HepG2 (cell line): ENCODE measurements around the gene KDM1B. TPM values are rescaled to one million over a fixed set of nuclear protein-coding genes. Genes with fewer than 3 reads are reported as not detected.

ENCODE experiments used
- AGO2 ChIP-seq: fragments of 200-400 bp; formaldehyde crosslinking; optimal IDR thresholded peaks from 2 replicates; pipeline ENCODE3; 2017; ENCODE audit warnings: mild to moderate bottlenecking, low read depth, low read length, moderate library complexity
- CBFB ChIP-seq: sonication (generic); formaldehyde crosslinking; IDR thresholded peaks from 2 replicates; pipeline ENCODE4 v1.4.0; 2020; ENCODE audit warnings: missing genetic modification reagents
- CBX5 ChIP-seq: sonication (generic); formaldehyde crosslinking; IDR thresholded peaks from 2 replicates; pipeline ENCODE4 v1.4.0; 2020; ENCODE audit warnings: missing genetic modification reagents, borderline replicate concordance
- HNRNPL ChIP-seq: fragments of 200-400 bp; formaldehyde crosslinking; IDR thresholded peaks from 2 replicates; pipeline ENCODE4 v1.6.1; 2017; ENCODE audit warnings: mild to moderate bottlenecking, low read depth, low read length
- NFE2 ChIP-seq: sonication (generic); formaldehyde crosslinking; IDR thresholded peaks from 2 replicates; pipeline ENCODE4 v1.4.0; 2020; ENCODE audit warnings: missing genetic modification reagents
- NFRKB ChIP-seq: fragments of 450-650 bp; IDR thresholded peaks from 2 replicates; pipeline ENCODE4 v1.6.1; 2017
- SNRNP70 ChIP-seq: fragments of 200-400 bp; formaldehyde crosslinking; IDR thresholded peaks from 2 replicates; pipeline ENCODE4 v1.6.1; 2017; ENCODE audit warnings: mild to moderate bottlenecking, low read depth, low read length, moderate library complexity
- SP1 ChIP-seq, 2 experiments: fragments of 450-650 bp in 1 of 2; sonication (generic) in 1 of 2; formaldehyde crosslinking in 1 of 2; IDR thresholded peaks; 2 replicates each; pipeline versions ENCODE4 v1.4.0 to v1.6.1; 2016 to 2020; ENCODE audit warnings: missing genetic modification reagents in 1 of 2
- TBL1XR1 ChIP-seq: fragments of 150-350 bp; IDR thresholded peaks from 2 replicates; pipeline ENCODE4 v1.6.1; 2014; ENCODE audit warnings: borderline replicate concordance, low read length; ENCODE audit not compliant: partially characterized antibody
- ZBTB42 ChIP-seq: sonication (generic); formaldehyde crosslinking; IDR thresholded peaks from 2 replicates; pipeline ENCODE4 v1.5.0; 2020; ENCODE audit warnings: mild to moderate bottlenecking, missing genetic modification reagents
- ZNF264 ChIP-seq: sonication (generic); formaldehyde crosslinking; IDR thresholded peaks from 2 replicates; pipeline ENCODE4 v1.4.0; 2020; ENCODE audit warnings: missing genetic modification reagents
- ZNF382 ChIP-seq: sonication (generic); formaldehyde crosslinking; IDR thresholded peaks from 2 replicates; pipeline ENCODE4 v1.5.0; 2020; ENCODE audit warnings: missing genetic modification reagents, mild to moderate bottlenecking, borderline replicate concordance
- ZNF670 ChIP-seq: sonication (generic); formaldehyde crosslinking; IDR thresholded peaks from 2 replicates; pipeline ENCODE4 v1.8.0; 2022; ENCODE audit warnings: mild to moderate bottlenecking, missing genetic modification reagents, borderline replicate concordance
- ZNF792 ChIP-seq: IDR thresholded peaks from 2 replicates; pipeline ENCODE4 v1.6.1; 2016
- polyA plus RNA-seq, 8 experiments: library from polyadenylated mRNA; depleted of rRNA in 3 of 8; stranded (reverse) in 7 of 8; unstranded in 1 of 8; fragments of >200 nt; fragmentation: Illumina TruSeq in 4 of 8; extraction: Trizol in 4 of 8; gene quantifications; 2 replicates each; pipeline versions ENCODE4 v1.2.1 to v1.2.3, GENCODE V29; 2011 to 2016; ENCODE audit warnings: low read depth in 4 of 8, missing spikeins in 1 of 8, mixed read lengths in 1 of 8; ENCODE audit not compliant: insufficient read depth in 1 of 8
- total RNA-seq, 5 experiments: library from RNA; depleted of rRNA; stranded (reverse); fragments of >200 nt; fragmentation: Illumina TruSeq; extraction: Trizol; gene quantifications; 2 replicates each; pipeline ENCODE4 v1.2.3, GENCODE V29; 2016; ENCODE audit warnings: low read depth in 1 of 5
- TF ChIP-seq, protein P1 (sequence below): sonication (generic); formaldehyde crosslinking; IDR thresholded peaks from 2 replicates; pipeline ENCODE4 v1.8.0; 2022; ENCODE audit warnings: missing genetic modification reagents, mild to moderate bottlenecking, moderate library complexity, borderline replicate concordance
- TF ChIP-seq, protein P2 (sequence below): sonication (generic); formaldehyde crosslinking; conservative IDR thresholded peaks from 2 replicates; pipeline ENCODE4 v1.8.0; 2022; ENCODE audit warnings: mild to moderate bottlenecking, moderate library complexity, missing genetic modification reagents
- TF ChIP-seq, protein P3 (sequence below): sonication (generic); formaldehyde crosslinking; IDR thresholded peaks from 2 replicates; pipeline ENCODE4 v1.4.0; 2020; ENCODE audit warnings: mild to moderate bottlenecking, missing genetic modification reagents
- TF ChIP-seq, protein P4 (sequence below): sonication (generic); formaldehyde crosslinking; IDR thresholded peaks from 2 replicates; pipeline ENCODE4 v1.4.0; 2020; ENCODE audit warnings: missing genetic modification reagents, low read depth, mild to moderate bottlenecking, borderline replicate concordance
- TF ChIP-seq, protein P5 (sequence below): sonication (generic); formaldehyde crosslinking; IDR thresholded peaks from 2 replicates; pipeline ENCODE4 v1.8.0; 2022; ENCODE audit warnings: mild to moderate bottlenecking, missing genetic modification reagents, moderate library complexity
- TF ChIP-seq, protein P6 (sequence below): sonication (generic); formaldehyde crosslinking; IDR thresholded peaks from 2 replicates; pipeline ENCODE4 v1.4.0; 2020; ENCODE audit warnings: missing genetic modification reagents
- TF ChIP-seq, protein P7 (sequence below): sonication (generic); formaldehyde crosslinking; IDR thresholded peaks from 2 replicates; pipeline ENCODE4 v1.5.0; 2020; ENCODE audit warnings: missing genetic modification reagents

KDM1B gene
- total and polyA plus RNA-seq, 2 of the 13 experiments (the other 11 are each of a cell fraction or from before 2014, with no cell fraction given), result 9.8 to 13.2 TPM

DNA sequence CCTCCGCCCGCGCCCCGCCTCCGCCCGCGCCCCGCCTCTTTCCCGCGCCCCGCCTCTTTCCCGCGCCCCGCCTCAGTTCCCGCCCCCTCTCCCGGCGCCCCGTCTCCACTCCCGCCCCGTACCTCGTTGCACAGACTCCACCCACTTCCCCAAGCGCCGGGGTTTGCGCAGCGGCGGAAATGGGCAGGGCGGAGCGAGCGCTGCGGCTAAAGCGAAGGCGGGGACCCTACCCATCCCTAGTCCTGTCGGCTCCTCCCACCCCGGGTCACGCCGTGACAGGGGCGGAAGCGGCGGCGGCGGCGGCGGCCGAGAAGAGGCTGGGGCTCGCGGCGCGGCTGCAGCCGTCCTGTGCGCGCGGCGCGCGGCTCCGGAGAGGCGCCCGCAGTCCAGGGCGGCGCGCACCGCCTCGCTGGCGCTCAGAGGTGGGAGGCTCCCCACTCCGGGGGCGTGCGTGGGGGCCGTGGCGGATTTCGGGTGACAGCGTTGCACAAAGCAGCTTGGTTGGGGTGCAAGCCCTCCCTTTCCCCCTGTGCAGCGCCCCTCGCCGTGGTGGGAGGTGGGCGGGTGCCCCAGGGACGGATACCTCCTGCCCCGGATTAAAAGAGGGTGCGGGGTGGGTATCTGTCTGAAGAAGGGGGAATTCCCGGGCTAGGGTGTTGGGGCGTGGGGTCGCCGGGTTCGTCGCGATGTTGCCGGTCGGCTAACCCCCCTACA is at the start of gene KDM1B (continued):
- TF ChIP-seq, protein P1, sequence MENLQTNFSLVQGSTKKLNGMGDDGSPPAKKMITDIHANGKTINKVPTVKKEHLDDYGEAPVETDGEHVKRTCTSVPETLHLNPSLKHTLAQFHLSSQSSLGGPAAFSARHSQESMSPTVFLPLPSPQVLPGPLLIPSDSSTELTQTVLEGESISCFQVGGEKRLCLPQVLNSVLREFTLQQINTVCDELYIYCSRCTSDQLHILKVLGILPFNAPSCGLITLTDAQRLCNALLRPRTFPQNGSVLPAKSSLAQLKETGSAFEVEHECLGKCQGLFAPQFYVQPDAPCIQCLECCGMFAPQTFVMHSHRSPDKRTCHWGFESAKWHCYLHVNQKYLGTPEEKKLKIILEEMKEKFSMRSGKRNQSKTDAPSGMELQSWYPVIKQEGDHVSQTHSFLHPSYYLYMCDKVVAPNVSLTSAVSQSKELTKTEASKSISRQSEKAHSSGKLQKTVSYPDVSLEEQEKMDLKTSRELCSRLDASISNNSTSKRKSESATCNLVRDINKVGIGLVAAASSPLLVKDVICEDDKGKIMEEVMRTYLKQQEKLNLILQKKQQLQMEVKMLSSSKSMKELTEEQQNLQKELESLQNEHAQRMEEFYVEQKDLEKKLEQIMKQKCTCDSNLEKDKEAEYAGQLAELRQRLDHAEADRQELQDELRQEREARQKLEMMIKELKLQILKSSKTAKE (CRISPR knock-in tag), result peak; percentile 73
- TF ChIP-seq, protein P2, sequence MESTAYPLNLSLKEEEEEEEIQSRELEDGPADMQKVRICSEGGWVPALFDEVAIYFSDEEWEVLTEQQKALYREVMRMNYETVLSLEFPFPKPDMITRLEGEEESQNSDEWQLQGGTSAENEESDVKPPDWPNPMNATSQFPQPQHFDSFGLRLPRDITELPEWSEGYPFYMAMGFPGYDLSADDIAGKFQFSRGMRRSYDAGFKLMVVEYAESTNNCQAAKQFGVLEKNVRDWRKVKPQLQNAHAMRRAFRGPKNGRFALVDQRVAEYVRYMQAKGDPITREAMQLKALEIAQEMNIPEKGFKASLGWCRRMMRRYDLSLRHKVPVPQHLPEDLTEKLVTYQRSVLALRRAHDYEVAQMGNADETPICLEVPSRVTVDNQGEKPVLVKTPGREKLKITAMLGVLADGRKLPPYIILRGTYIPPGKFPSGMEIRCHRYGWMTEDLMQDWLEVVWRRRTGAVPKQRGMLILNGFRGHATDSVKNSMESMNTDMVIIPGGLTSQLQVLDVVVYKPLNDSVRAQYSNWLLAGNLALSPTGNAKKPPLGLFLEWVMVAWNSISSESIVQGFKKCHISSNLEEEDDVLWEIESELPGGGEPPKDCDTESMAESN (CRISPR knock-in tag), result no peak
- TF ChIP-seq ZNF670 (no peak), CBFB (CRISPR knock-in tag) (0 out of 2 replicates have a peak, but pooled peaks have one; percentile 49), NFRKB (no peak), ZNF264 (CRISPR knock-in tag) (no peak), HNRNPL (no peak), CBX5 (CRISPR knock-in tag) (no peak), SNRNP70 (no peak), TBL1XR1 (no peak), ZNF382 (CRISPR knock-in tag) (no peak), SP1 (IDR thresholded peaks at IDR 0.05) (no peak), SP1 (CRISPR knock-in tag; IDR thresholded peaks at IDR 0.05) (peak; percentile 72), AGO2 (peak; percentile 56), ZNF792 (CRISPR knock-in tag) (peak; percentile 58; the same call in 1 of the 2 replicates), ZBTB42 (CRISPR knock-in tag) (no peak), NFE2 (CRISPR knock-in tag) (no peak)
- TF ChIP-seq, protein P3, sequence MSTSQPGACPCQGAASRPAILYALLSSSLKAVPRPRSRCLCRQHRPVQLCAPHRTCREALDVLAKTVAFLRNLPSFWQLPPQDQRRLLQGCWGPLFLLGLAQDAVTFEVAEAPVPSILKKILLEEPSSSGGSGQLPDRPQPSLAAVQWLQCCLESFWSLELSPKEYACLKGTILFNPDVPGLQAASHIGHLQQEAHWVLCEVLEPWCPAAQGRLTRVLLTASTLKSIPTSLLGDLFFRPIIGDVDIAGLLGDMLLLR (CRISPR knock-in tag), result no peak; the same call in 1 of the 2 replicates
- TF ChIP-seq, protein P4, sequence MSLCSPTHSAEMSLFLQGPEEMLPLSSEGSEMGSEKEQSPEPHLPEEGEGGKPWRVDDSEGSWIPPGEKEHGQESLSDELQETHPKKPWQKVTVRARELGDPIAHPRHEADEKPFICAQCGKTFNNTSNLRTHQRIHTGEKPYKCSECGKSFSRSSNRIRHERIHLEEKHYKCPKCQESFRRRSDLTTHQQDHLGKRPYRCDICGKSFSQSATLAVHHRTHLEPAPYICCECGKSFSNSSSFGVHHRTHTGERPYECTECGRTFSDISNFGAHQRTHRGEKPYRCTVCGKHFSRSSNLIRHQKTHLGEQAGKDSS (CRISPR knock-in tag), result peak; percentile 19; the same call in 1 of the 2 replicates
- TF ChIP-seq, protein P5, sequence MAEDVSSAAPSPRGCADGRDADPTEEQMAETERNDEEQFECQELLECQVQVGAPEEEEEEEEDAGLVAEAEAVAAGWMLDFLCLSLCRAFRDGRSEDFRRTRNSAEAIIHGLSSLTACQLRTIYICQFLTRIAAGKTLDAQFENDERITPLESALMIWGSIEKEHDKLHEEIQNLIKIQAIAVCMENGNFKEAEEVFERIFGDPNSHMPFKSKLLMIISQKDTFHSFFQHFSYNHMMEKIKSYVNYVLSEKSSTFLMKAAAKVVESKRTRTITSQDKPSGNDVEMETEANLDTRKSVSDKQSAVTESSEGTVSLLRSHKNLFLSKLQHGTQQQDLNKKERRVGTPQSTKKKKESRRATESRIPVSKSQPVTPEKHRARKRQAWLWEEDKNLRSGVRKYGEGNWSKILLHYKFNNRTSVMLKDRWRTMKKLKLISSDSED (CRISPR knock-in tag), result no peak
- TF ChIP-seq, protein P6, sequence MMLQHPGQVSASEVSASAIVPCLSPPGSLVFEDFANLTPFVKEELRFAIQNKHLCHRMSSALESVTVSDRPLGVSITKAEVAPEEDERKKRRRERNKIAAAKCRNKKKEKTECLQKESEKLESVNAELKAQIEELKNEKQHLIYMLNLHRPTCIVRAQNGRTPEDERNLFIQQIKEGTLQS (CRISPR knock-in tag), result no peak
- TF ChIP-seq, protein P7, sequence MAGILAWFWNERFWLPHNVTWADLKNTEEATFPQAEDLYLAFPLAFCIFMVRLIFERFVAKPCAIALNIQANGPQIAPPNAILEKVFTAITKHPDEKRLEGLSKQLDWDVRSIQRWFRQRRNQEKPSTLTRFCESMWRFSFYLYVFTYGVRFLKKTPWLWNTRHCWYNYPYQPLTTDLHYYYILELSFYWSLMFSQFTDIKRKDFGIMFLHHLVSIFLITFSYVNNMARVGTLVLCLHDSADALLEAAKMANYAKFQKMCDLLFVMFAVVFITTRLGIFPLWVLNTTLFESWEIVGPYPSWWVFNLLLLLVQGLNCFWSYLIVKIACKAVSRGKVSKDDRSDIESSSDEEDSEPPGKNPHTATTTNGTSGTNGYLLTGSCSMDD, result no peak
